ENCODE results near the gene SLC22A4. TPM values are rescaled to one million over a fixed set of nuclear protein-coding genes. Genes with fewer than 3 reads are reported as not detected.

Gene SLC22A4
- total RNA-seq, 1 donor from 2014 or later: 1.6 TPM

DNA sequence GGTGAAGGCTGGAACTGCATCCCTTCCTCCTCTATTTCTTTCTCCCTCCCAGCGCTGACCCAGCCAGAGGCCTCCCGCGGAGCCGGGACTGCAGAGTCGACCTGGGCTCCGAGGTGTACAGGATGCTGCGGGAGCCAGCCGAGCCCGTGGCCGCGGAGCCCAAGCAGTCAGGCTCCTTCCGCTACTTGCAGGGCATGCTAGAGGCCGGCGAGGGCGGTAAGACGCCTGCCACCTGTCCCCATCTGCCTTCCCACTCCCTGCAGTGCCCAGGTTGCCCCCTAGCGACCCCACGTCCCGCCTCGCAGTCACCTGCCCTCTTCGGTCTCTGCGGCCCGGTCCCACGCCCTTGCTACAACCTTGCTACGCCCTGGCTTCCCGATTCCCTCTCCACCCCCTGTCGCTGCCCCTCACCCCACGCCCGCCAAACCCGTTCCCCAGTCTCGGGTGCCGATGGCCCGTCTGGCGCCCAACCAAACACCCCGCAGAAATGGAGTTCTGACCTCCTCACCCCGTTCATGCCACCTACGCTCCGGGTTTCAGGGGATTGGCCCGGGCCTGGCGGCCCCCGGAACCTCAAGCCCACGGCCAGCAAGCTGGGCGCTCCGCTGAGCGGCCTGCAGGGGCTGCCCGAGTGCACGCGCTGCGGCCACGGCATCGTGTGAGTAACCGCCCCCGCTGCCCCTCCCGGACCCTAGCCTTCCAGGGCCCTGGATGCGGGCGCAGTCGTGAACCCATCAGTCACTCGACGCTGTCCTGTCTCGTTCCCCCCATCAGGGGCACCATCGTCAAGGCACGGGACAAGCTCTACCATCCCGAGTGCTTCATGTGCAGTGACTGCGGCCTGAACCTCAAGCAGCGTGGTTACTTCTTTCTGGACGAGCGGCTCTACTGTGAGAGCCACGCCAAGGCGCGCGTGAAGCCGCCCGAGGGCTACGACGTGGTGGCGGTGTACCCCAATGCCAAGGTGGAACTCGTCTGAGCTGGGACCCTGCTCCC is 22.6 kb upstream of the SLC22A4 start:
- intact Hi-C loops (cut with DNase I): loop anchor here (10.0 kb wide), 1 partner anchor 233 kb away; no protein-coding TSS in a partner anchor
- ATAC-seq (ENCODE audit: poor library complexity): peak; percentile 50

DNA sequence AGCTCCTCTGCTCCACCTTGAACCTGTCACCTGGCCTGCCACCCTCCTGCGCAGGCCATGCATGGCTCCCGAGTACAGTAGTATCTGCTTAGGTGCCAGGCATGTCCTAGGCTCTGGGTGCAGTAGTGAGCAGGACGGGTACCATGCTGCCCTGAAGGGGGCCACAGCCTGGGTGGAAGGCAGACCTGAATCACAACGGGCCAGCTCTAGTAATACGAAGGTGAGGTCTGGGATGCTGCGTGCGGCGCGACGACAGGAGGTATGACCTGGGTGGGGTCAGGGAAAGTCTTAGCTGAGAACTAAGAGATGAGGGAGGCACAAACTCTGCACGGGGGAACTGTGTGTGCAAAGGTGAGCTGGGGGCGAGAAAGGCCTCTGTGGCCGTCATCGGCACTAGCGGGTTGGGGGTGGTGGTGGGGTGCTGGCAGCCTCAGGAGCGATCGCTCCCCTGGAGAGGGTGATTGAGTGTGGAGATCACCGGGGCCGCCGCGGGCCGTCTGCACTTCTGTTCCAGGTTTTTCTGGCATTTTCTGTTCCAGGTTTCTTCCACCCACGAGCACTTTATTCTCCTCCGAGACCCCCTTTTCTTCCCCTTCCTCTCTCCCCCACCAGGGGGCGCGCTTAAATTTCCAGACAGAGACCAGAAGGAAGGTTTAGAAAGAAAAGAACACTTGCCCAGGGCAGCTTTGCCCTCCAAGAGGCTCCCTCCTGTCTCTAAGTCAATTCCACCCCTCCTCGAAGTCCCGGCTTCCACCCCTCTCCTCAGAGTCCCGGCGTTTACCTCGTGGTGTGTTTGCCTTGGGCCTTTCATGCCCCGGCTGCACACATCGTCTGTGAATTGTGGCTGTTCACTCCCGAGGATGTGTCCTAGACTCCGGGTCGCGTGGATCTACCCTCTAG is 21.6 kb upstream of the SLC22A4 start:
- intact Hi-C loops (cut with DNase I): loop anchor here (10.0 kb wide), 1 partner anchor 232 kb away; no protein-coding TSS in a partner anchor
- peak; percentile 74 for DNase-seq
- ATAC-seq (ENCODE audit: poor library complexity): peak; percentile 66

More for the DNA sequence above, 22.6 kb upstream of the SLC22A4 start:
- no peak for DNase-seq

DNA sequence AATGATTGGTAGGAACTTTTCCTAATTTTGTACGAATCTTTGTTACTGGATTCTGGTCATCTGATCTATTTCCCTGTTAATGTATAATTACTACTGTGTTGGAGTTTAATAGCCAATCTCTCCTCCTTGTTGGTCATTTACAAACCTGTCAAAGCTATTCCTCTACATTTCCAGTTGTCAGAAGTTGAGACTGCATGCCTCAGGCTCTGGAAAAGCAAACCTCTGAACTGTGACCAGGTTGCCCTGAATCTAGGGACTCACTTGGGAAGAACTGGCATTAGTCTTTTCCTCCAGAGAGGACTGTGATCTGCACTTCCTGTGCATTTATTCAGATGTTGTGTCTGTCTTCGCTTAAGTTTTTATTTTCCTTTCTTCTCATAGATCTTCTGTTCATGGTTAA is 20.6 kb upstream of the SLC22A4 start:
- no peak for DNase-seq
- ATAC-seq (ENCODE audit: poor library complexity): no peak
- intact Hi-C loops (cut with DNase I): loop anchor here (10.0 kb wide), 1 partner anchor 231 kb away; no protein-coding TSS in a partner anchor

DNA sequence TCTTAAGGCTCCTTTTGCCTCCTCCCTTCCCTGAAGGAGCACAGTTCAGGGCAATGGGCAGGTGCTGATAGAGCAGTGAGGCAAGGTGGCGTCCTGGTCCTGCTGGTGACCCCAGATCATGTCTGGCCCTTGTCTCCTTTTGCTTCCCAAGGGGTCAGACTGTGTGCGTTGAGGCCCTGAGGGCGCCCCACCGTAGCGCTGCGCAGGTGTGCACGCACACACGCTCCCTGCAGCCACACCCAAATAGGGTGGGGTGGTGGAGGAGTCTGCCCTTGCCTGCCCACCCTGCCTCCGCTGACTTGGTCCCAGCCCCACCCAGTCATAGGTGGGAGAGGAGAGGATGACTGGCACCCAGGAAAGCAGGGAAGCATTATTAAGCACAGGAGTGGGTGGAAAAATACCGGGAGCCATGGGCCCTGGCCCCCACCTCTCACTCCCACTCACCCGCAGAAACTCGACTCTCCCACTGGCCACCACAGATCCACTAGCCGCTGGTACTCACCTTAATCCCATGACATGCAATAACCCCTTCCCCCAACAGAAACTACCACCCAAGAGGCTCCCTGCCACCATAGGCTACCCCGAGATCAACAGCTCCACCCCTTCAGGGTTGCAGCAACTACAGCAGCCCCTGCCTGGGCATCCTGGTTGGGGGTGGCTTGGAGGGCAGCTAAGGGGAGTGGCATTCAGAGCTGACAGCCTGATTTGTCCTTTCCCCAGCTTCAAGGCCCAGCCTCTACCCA is 20.0 kb upstream of the SLC22A4 start:
- DNase-seq (no peak), ATAC-seq (ENCODE audit: poor library complexity) (no peak)
- intact Hi-C loops (cut with DNase I): loop anchor here (10.0 kb wide), 1 partner anchor 231 kb away; no protein-coding TSS in a partner anchor

DNA sequence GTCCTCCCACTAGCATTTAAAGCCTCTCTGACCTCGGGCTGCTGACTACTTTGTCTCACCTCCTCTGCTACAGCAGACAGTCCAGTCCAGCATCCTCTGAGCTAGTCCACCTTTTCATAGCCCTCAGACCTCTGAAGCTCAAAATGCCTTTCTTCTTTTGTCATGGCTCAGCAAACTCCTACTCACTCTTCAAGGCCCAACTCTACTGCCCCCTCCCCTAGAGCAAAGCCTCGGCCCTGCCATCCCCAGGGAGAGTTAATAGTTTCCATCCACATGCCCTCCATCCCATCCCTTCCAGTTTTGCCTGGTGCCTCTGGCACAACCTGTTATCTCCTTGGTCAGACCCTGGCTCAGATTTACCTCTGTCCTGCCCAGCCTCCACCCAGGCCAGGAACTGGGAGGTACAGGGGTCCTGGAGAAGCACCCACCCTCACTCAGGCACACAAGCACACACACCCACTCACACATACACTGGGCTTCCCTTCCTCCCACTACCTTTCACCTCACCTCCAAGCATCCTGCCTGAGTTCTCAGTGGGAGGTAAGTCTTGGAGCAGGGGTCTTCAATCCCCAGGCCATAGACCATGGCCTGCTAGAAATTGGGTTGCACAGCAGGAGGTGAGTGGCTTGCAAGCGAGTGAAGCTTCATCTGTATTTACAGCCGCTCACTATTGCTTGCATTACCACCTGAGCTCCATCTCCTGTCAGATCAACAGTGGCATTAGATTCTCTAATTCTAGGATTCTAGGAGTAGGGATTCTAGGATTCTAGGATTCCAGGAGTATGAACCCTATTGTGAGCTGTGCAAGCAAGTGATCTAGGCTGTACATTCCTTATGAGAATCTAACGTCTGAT is 18.6 kb upstream of the SLC22A4 start:
- no peak for ATAC-seq (ENCODE audit: poor library complexity)
- intact Hi-C loops (cut with DNase I): loop anchor here (10.0 kb wide), 1 partner anchor 229 kb away; no protein-coding TSS in a partner anchor
- DNase-seq: no peak

DNA sequence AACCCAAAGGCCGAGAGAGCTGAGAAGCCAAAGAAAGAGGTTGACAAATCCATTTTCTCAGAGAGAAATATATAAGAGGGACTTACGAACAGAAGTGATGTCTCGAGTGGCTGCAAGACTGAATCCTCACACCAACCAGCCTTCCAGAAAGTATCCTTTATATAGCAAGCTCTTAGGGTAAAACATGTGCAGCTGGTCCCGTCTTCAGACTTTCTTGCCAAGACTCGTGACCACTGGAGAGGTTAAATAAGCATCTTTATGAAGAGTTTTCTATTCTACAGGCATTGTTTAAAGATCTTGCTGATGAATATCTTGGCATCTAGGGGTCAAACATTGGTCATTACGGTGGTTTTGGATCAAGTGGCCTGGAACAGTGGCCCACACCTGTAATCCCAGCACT is 16.9 kb upstream of the SLC22A4 start:
- ATAC-seq (ENCODE audit: poor library complexity): no peak
- no peak for DNase-seq
- intact Hi-C loops (cut with DNase I): loop anchor here (10.0 kb wide), 1 partner anchor 228 kb away; no protein-coding TSS in a partner anchor

DNA sequence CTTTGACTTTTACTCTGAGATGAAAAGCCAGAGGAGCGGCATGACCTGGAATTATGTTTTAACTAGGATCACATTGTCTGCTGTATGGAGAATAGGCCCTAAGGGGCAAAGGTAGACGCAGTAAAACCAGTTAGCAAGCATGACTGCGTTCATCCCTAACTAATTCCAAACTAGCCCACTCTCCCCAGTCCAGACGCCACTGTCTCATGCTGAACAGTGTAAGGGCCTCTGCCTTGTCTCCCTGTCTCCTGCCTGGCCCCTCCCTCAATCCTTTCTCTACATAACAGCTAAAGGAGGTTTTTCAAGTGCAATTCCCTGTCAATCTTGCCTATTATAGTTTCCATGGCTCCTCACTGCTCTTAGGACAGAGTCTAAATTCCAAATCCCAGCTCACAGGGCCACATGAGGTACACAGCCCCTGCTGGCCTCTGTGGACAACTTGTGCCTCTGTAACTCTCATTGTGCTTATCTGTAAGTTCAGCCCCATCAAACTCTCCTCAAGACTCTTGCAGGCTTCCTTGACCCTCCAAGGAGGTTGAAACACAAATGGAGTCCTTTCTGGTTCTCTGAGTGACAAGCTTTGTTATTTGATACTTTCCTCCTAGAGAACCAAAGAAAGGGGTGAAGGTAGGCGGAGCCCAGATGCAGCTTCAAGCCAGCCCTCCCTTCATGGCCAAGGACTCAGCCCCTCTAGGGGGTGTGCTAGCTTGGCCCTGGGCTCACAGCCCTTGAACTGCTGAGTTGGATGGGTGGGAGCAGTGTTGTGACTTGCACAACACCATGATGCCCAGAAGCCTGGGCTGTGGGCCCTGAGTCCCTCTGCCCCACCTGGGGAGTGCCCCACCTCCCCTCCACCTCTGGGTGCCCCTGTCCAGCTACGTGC is 16.0 kb upstream of the SLC22A4 start:
- DNase-seq (no peak), ATAC-seq (ENCODE audit: poor library complexity) (no peak)
- intact Hi-C loops (cut with DNase I): loop anchor here (10.0 kb wide), 1 partner anchor 227 kb away; no protein-coding TSS in a partner anchor

DNA sequence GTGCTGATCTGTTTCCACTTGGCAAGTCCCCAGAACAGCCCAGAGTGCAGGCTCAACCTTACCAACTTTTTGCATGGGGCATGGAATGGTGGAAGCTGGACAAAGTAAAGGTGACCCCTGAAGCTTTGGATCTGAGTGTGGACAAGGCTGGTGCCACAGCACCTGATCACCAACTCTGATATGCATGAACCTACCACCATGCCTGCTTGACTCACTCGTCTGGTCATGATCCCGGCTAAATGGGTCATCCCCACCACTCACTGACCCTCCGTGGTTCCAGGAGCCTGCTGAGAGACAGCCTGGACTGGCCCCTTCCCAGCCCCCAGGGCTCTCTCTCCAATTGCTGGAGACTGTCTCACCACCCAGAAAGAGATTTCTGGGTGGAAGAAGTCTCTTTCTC is 14.4 kb upstream of the SLC22A4 start:
- ATAC-seq (ENCODE audit: poor library complexity) (no peak), DNase-seq (no peak)
- intact Hi-C loops (cut with DNase I): loop anchor here (10.0 kb wide), 1 partner anchor 225 kb away; no protein-coding TSS in a partner anchor

DNA sequence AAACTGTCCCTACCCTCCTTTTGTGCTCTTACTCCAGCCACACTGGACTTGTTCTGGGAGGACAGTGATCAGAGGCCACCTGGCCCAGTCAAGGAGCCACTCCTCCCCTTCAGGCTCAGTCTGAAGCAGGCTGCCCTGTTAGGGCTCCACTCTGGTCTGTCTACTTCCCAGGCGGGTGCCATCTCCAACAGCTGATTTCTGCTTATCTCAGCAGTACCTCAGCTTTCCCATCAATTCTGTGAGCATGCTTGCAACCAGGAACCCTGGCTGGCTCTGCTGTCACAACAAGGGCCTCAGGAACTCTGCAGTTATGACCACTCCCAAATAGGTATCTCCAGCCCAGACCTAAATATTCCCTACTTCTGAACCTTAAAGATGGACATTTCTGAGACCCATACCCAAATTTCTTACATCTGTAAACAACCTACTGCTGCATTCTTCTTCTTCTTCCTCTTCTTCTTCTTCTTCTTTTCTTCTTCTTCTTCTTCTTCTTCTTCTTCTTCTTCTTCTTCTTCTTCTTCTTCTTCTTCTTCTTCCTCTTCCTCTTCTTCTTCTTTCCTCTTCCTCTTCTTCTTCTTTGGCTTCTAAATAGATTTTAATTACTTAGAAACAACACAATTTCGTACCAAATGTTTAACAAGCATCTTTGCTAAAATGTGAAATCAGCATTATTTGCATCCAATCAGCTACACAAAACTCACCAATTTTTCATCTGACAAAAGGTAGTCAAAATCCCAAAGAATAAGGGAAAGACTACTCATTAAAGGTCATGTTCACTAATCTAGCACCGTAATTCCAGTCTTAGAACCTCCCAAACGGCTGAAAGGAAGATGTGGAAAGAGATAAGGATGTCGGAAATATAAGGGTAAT is 13.6 kb upstream of the SLC22A4 start:
- intact Hi-C loops (cut with DNase I): no loop called here
- ATAC-seq (ENCODE audit: poor library complexity) (no peak), DNase-seq (no peak)

DNA sequence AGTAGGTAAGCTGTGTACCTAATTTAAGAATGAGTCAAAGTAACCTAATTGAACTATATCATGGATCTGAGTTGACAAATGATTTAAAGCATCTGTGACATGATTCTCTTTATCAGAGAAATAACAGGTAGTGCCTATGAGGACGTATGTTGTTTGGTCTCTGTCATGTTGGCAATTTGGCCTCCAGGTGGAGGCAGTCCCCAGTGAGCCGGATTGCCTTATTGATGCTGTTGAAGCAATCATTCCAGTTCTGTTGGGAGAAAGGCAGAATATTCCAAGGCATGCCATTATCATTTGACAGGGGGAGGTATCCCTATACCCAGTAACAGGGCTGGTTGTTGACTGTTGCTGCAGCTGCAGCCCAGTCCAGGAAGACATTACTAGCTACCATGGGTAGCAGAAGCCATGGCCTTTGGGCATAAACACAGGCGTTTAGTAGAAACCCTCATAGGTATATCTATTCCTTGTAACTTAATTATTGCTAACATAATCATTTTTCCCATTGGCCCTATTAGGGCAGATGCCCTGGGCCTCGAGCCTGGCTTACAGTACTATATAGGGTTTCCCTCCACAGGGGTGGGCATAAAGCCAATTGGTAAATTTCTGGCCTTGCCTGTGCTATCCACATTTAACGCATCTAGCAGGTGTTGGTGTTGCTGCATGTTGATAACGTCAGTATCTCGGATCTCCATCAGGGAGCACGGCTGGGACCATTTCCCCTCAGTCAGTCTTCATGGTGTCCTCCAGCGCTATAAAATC is 12.2 kb upstream of the SLC22A4 start:
- intact Hi-C loops (cut with DNase I): no loop called here
- DNase-seq (no peak), ATAC-seq (ENCODE audit: poor library complexity) (no peak)

DNA sequence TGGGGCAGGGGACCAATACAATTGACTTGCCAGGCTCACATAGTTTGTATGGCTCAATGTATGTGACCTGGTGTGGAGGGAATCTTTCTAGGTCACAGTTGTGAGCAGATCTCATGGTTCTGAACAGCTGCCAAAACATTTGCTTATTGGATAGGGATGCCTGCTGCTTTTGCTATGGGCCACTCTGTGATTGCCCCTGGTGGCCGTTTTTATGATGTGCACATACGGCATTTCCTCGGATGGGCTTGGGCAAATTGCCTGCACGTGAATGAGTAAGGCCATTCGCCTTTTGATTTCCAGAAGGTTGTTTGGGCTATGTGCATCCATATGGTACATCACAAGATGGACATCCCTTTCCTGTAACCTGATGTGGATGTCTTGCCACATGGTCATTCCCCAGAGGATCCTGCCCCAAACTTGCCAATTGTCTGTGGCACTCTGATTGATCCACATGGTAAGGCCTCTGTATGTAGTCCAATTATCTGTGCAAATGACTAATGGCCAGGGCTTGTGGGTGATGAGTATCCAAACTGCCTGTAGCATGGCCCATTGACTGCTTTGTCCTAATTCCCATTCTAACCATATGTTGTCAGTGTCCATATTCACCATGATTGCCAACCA is 10.7 kb upstream of the SLC22A4 start:
- intact Hi-C loops (cut with DNase I): no loop called here
- ATAC-seq (ENCODE audit: poor library complexity) (peak; percentile 72), DNase-seq (no peak)

DNA sequence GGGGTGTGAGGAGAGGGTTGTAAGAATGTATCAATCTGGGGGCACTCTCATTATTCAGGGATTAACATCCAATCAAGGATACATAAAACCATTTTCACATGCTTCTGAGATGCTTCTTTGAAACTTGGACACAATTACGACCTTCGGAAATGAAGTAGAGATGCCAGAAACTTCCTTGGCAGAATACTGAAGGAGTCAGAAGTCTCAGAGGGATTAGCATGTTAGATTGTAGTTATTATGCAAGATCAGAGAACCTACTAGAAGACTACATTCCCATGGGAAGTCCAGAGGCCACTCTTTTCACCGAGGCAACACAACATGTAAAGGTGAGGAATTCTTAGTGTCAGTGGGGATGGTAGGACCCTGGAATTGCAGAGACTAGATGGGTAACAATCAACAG is 5.1 kb upstream of the SLC22A4 start:
- intact Hi-C loops (cut with DNase I): no loop called here
- no peak for DNase-seq
- no peak for ATAC-seq (ENCODE audit: poor library complexity)

DNA sequence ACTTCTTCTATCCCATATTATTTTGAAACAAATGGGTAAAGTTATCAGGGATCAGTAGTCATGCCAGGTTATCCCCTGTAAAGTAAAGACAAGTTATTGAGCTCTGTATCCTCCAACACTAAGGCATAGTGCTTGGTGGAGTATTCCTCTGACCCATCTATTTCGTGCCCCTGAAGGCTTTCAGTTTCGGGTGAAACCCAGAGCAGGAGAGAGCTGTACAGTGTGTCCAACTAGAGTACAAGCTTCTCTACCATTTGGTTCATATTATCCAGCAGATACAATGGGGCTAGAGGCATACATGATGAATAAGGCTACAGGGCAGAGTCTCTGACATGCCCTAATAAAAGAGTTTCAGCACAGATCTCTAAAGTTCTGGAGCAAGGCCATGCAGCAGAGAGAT is 3.2 kb upstream of the SLC22A4 start:
- DNase-seq: no peak
- intact Hi-C loops (cut with DNase I): loop anchor here (5.0 kb wide), 1 partner anchor 71 kb away; no protein-coding TSS in a partner anchor
- ATAC-seq (ENCODE audit: poor library complexity): no peak
